GM12892 (cell line): ENCODE measurements around the gene DCST1.

Experiments used
- POLR2A ChIP-seq: IDR thresholded peaks from 2 replicates; pipeline ENCODE4 v1.6.1; 2011; ENCODE audit warnings: low read depth, low read length, control low read depth
- POLR2AphosphoS5 ChIP-seq: IDR thresholded peaks from 2 replicates; pipeline ENCODE4 v1.6.1; 2011; ENCODE audit warnings: low read depth, low read length, control low read depth
- TAF1 ChIP-seq: IDR thresholded peaks from 2 replicates; pipeline ENCODE4 v1.6.1; 2011; ENCODE audit warnings: low read depth, mild to moderate bottlenecking, control low read depth, low read length, borderline replicate concordance

GRCh38 chr1:155092131-155092530, 58.5 kb downstream of the DCST1 start:
- TF ChIP-seq TAF1 (no peak), POLR2A (no peak), POLR2AphosphoS5 (no peak)
